GM19035 (cell line): Measurements from ENCODE around the gene ANKFY1.

Source experiments
- ATAC-seq: cut with Tn5 transposase; IDR thresholded peaks from one replicate; pipeline ENCODE4 v1.9.1; 2021; ENCODE audit not compliant: unreplicated experiment

ANKFY1 gene

GRCh38 chr17:4179071-4179470 is 84.7 kb downstream of the ANKFY1 start:
- ATAC-seq = no peak

DNA sequence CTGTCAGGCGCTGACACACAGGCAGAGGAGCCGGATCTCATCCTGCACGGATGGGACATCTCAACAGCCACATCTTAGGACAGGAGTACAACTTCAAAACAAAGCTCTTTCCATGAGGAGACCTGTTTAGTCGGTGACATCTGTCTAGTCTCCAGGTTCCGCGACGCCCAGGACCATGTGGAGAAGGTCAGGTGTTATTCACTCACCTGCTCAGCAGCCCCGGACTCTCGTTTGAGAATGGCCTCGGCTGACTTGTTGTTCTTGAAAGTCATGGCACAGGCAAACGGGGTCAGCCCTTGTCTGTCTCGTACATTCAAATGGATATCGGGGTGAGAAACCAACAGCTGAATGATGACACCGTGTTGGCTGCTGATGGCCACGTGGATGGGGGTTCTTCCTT is 85.1 kb downstream of the ANKFY1 start:
- ATAC-seq = no peak

DNA sequence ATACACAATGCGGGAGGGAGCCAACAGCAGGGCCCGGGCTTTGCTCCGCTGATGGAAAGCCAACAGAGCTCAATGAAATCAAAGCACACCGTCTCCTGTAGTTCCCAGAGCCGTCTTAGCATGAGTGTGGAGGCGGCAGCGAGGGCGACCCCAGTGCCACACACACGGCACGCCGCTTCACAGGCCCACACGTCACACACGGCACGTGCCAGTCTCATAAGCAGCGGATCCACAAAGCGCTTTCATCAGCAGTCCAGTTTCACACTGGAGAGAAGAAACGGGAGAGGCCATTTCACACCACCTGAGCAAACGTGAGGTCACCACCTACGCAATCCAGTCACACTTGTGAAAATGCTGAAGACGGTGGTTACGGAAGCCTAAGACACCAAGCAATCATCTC is 86.0 kb downstream of the ANKFY1 start:
- no peak for ATAC-seq

DNA sequence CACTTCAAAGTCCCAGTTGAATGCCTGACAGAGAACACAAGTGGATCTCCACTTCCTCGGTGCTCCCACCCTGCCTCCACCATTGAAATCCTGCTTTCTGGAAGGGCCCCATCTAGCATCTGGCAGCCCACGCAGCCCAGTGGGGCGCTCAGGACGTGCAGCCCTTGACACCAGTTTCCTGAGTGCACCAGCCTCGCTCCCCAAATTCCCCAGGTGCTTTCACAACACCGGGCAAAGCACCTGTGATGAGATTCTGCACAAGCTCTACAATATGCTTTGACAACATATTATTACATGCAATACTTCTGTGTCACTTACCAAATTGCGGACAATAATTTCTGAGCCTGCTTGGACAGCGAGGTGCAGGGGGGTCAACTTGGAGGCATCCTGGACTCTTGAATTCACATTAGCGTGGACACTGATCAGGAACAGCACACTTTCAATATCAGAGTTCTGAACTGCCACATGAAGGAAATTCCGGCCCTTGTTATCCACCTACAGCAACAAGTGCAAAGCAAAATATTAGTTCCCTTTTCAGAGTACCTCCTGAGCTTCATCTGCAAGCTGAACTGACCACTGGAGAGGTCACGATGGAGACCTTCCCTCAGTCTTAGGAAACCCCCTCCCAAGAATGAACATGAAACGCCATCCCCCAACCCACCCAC is 86.8 kb downstream of the ANKFY1 start:
- no peak for ATAC-seq

DNA sequence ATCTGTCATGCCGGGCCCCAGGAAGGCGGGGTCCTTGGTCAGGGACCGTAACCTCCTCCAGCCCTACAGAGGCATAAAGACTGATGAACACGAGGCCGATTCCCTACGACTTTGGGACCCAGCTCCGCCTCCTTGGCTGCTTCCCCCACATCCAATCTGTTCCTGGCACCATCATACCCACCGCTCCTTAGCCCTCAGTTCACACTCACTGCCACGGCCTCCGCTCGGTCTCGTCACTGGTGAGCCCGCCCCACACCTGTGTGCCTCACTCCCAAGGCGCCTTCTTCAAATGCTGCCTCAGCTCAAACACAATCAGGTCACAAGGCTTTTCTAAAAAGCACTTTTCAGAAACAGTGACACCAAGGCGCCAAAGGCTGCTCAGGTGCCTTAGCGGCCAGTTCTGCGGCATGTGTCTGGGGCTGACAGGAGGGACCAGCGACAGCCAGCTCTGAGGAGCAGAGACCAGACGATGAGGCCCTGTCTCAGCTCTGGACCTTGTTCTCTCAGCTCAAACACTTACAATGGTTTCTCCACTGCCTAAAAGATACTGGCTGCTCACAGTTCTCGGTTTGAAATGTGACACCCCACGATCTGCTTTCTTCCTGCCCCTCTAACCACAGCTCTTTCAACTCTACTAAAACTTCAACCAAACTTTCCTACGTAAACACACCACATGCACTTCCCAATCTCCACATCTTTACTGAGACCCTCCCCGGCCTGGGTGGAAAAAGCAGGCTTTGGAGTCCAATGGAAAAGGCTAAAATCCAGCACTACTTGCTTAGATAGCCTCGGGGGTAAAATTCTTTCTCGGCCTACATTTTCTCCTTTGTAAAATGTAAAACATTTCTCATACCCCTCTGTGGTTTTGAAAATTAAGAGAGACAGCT is 87.6 kb downstream of the ANKFY1 start:
- ATAC-seq = no peak

GRCh38 chr17:4174556-4174955 is 89.2 kb downstream of the ANKFY1 start:
- ATAC-seq = no peak

DNA sequence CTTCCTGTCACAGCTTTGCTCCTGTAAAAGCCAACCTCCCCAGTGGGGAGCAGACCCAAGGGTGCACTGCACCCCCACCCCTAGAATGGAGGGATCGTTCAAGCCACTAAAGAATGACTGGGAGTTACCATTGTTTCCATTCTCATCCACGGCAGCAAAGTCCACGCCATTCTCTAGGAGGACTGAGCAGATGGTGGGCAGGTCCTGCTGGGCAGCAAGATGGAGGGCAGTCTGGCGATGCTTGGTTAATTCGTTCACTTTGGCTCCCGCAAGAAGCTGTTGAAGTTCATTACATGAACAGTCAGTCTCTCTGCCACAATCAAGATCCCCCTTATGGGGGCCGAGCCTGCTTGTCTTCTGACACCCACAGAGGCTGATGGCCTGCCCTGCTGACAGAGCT is 90.0 kb downstream of the ANKFY1 start:
- ATAC-seq = no peak

DNA sequence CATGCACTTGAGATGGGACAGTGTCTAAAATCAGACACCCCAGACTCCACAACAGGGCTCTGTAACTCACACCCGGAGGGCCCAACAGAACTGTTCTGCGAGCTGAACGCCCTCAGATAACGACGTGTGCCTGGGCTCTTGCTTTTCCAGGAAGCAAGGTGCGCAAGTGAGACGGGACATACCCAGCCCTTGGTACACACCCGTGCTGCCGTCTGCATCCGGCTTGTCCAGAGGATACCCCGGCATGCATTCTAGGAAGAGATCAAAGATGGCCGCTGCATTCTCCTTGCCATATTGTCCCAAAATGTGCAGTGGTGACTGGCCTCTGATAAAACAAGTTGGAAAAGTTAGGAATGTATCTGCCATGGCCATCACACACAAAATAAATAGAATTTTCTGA is 91.4 kb downstream of the ANKFY1 start:
- no peak for ATAC-seq

GRCh38 chr17:4170639-4171280 is 93.0 kb downstream of the ANKFY1 start:
- no peak for ATAC-seq

DNA sequence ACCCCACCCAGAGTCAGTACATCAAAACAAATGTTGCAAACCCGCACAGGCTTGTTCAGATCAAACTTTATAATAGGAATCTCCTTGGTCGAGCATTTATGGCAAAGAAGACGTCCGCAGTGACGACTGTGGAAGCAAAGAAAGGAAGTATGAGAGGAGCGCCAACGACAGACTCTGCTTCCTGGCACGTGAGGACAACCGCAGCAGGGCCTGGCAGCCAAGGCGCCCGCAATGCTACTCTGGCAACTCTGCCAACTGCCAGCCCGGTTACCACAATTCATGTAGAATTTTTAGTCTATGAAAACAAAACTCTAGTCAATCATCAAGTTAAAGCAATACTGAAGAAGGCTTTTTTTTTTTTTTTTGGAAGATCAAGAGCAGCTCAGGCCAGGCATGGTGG is 96.0 kb downstream of the ANKFY1 start:
- no peak for ATAC-seq

GRCh38 chr17:4166419-4166818 is 97.4 kb downstream of the ANKFY1 start:
- no peak for ATAC-seq

GRCh38 chr17:4165301-4166010 is 98.3 kb downstream of the ANKFY1 start:
- ATAC-seq = no peak

DNA sequence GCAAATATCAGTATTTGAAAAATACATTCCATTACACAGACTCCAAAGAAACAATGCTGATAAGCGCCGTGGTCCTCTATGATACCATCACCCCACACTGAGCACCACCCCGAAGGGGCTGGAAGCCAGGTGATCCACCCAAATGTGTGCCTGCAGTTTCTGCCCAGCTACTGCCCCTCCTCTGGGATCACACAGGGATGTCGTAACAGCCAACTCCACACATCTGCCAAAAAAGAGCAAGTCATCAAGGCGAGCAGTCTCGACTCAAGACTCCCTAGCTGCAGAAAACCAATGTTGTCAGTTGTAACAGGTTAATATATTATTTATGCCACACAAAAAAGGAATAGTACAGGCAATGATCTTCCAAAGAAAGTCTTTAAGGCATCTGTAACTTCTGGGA is 99.8 kb downstream of the ANKFY1 start:
- no peak for ATAC-seq

DNA sequence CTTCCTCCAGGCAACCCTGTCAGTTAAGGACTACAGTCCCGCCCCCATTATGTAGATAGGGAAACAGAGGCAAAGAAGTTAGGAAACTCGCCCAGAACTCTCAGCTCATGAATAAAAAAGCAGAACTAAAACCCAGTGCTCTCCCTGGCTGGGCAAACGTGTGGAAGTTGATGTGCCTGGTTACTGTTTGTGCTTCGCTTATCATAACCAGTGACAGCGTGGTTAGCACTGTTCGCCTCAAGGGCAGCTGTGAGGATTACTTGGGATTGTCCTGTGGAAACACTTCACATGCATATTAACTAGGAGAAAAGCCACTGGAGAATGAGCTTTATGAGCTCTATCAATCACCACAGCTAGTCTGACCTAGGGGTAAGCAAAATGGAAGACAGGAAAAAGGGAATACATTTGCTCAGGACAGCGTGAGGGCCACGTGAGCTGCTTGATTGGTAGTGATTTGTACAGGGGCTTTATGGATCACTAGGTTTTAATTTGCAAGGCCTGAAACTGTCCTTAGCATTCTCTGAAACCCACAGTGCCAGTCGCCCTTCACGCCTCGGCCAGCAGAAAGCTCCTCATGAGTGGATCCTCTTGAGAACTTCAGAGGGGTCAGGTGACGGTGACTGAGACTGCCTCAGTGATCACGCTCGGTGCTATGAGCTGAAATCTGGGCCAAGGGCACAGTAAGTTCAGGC is 100.9 kb downstream of the ANKFY1 start:
- no peak for ATAC-seq

GRCh38 chr17:4162321-4162720 is 101.5 kb downstream of the ANKFY1 start:
- ATAC-seq = no peak

DNA sequence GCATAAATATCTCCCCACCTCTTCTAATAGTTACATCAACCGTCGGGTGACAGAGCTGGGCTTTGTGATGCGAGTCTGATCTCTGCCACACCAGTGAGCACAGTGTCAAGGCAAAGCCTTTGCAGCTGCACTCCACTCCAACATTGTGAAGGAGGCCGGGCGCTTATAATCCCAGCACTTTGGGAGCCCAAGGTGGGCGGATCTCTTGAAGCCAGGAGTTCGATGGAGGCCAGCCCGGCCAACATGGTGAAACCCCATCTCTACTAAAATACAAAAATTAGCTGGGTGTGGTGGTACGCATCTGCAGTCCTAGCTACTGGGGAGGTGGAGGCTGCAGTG is 101.8 kb downstream of the ANKFY1 start:
- no peak for ATAC-seq

GRCh38 chr17:4161192-4161966 is 102.4 kb downstream of the ANKFY1 start:
- ATAC-seq = no peak

- no peak for ATAC-seq
Measured at GRCh38 chr17:4160294-4160859, 103.4 kb downstream of the ANKFY1 start.

- ATAC-seq = no peak
Measured at GRCh38 chr17:4159761-4160160, 104.0 kb downstream of the ANKFY1 start.
